Measurements from ENCODE around the gene DAPK2.
"Not testable (repeated sequence)": the region's sequence is repeated elsewhere in the genome, so short reads cannot be mapped to it uniquely, and the experiment has no call there.

The DAPK2 gene

DNA sequence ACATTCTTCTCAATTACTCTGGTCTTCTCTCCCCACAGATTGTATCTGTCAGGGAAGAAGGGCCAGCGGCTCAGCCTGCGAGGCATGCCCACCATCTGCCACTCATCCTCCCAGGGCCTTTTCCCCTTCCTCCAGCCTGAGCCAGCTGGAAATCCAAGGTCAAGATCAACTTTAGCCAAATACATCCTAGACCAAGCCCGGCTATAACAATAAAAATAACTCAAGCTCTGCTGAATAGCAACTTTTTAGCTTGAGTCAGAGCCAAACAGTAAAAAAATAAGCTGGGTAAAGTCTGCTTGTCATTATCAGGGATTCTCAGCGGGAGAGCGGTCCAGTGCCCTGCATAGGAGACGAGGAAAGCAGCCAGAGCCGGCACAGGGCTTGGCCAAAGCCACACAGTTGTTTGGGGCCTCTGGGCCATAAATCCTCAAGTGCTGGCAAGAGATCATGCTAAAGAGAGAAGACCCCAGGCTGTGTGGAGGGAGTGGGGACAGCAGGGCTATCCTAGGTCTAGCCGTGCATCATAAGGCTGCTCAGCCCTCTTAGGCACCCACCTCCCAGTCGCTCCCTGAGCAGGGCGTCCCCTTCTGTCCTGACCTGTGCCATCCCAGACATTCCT lies 136.4 kb downstream of the DAPK2 start:
- no peak for DNase-seq

DNA sequence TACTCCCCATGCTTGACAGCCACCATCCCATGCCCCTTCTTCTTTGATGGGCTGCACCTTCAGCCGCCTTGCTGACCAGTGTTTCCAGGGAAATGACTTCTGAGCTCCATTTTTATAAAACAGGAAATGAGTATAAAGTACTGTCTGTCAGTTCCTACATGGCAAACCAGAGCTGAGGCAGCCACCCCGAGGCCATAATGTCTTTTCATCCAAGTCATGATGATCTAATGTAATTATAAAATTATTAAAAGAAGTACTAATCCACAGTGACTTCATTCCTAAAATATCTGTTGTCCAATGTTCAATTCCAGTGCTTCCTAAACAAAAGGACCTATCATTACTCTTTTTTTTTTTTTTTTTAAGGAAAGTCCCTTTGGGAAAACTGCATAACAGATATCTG lies 137.3 kb downstream of the DAPK2 start:
- no peak for DNase-seq

DNA sequence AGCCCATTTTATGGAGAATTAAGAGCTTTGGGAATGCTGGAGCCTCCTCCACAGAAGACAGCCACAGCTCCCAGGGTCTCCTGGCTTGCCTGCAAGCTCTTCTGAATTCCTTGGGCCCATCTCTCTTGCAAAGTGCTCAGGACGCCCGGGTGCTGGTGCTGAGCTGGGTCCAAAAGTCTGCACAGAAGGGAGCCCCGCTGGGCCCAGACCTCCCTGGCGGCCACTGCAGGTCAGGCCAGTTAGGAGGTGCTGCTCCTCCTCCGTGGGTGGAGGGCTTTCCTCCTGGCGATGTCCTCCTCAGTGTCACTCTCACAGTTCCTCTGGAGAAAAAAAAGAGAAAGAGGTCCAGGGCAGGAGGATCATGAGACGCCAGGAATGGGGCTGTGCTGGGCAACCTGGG lies 138.0 kb downstream of the DAPK2 start:
- DNase-seq, result no peak

DNA sequence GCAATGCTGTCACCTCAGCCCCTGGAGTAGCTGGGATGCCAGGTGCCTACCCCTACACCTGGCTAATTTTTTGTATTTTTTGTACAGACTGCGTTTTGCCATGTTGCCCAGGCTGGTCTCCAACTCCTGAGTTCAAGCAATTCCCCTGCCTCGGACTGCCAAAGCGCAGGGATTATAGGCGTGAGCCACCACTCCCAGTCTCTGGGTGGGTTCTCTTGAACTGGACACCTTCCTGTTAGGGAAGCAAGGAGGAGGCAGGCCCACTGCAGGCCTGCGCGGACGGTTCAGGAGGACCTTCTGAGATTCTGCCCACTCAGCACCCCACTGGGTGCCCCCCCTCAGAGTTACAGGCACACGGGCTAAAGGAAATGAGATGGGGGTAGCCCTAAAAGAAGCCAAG lies 138.8 kb downstream of the DAPK2 start:
- DNase-seq, result no peak

DNA sequence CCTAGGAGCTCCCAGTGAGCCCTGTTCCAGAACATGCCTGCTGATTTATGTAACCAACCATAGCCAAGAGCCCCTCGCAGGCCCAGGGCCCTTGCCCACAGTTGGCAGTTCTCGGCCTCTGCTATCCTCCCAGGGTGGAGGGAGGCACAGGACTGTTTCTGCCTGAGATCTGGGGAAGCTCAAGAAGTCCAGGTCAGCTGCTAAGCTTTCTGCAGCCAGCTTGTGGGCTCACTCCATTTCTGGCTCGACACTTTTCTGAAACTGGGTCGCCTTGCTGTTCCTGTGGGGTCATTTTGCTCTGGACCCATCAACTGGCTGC lies 140.1 kb downstream of the DAPK2 start:
- no peak for DNase-seq

DNA sequence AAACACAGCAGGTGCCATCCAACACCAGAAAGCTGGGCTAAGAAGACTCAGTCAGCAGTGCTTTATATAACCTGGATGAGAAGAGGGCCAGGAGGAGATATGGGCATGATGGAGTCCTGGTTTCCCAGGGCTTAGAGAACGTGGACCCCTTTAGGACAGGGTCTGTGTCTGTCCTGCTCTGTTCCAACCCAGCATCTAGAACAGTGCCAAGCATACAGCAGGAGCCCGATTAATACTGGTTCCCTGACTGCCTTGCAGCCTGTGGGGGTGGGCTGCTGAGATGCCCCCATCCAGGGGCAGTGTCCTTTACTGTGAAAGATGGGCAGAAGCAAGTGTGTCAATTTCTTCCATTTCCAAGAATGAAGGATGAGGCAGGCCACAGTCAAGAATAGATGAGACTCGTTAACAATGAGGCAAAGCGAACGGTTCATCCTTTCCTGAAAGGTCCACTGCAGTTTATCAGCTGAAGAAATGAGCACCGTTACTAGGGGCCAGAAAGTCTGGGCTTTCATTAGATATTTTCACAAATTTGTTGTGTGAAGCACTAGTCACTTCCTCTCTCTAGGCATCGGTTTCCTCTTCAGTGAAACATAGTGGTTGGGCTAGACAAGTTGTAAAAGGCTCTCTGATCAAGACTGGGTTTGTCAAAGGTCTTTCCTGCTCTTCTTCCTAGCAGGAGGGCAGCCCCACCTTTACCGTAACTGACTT lies 140.6 kb downstream of the DAPK2 start:
- DNase-seq, result no peak

DNA sequence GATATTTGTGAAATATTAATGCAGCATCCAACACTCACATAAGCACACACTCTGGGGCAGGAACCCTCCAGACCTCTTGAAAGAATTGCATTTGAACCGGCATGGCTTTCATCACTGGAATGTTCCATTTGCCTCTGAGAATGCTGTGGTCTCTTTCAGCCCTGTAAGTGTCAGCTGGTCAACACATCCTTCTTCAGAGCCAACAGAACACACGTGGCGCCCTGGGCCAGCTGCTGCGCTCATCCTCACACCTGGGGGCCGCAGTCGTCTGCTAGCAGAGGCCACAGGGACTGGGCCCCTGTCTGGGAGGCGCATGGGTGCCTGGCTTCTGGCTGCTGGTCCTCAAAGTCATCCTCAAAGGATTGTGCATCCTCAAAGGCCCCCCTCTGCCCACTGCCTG lies 141.2 kb downstream of the DAPK2 start:
- DNase-seq, result no peak

DNA sequence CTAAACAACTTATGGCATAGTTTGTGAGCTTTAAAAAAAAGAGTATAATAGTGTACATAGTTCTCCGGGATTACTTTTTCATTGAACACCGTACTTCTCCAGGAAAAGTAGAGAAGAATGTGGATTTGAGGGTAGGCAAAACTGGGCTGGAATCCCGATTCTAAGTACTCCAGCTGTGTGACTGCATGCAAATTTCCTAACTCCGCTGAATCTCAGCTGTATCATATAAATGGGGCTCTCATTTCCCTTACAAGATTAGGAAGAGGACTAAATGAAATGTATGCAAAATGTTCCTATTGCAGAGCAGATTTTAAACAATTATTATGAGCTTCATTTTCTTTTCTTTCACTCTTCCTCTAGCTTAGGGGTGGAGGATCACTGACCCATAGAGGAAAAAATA lies 142.2 kb downstream of the DAPK2 start:
- no peak for DNase-seq

DNA sequence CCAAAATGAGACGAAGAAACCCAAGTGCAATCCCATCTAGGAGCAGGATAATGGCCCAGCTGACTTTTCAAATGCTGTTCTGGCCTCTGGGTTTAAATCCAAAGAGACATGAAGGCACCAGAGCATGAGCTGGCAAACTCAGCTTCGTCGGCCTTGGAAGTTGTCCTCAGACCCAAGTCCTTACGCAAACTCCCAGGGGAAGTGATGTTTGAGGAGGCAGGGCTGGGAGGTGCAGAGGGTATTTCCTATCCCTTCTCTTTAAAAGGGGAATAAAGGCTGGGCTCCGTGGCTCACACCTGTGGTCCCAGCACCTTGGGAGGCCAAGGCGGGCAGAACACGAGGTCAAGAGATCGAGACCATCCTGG lies 143.6 kb downstream of the DAPK2 start:
- DNase-seq, result no peak

DNA sequence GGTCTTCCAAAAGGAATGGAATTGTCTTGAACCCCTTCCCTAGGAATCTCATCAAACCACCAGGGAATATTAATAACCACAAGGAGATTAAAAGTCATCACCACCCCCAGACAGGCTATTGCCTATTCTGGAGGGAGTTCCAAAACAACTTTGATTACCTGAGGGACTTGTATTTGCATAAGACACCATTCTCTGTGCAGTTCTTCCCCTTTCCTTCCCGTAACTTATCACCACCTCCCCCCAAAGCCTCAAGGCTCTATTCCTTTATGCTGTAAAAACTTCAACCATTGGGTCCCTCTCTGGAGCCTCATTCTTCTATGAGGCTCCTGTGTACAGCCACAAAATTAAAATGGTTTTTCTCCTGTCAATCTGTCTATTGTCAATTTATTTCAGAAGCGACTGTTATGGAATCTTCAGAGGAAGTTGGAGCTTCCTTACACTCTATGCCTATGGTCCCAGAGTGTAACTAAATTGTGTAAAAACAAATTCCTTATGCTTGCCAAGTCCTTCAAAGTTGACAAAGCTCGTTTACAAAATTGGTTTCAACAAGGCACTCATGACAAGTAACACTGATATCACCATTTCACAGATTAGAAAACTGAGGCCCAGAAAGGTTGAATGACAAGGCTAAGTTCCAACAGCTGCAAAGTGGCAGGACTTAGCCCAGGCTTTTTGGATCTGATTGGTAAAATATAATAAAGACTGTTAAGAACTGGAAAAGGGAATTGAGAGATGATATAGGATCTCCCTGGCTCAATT lies 144.2 kb downstream of the DAPK2 start:
- no peak for DNase-seq

DNA sequence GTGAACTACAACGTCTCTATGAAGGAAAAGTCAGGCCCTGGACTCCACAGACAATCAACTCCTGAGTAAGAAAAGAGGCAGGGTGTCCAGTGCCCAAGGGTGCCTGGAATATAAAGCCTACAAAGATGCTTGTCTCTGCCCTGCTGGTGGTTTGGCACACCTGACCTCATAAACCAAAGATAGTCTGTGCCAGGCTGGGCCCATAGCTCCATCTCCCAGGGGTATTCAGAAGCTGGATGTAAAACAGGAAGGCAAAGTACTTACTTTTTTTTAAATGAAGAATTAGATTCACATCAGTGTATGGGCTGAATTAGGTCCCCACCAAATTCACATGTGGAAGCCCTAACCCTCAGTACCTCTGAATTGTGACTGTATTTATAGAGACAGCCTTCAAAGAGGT lies 146.0 kb downstream of the DAPK2 start:
- DNase-seq, result no peak

DNA sequence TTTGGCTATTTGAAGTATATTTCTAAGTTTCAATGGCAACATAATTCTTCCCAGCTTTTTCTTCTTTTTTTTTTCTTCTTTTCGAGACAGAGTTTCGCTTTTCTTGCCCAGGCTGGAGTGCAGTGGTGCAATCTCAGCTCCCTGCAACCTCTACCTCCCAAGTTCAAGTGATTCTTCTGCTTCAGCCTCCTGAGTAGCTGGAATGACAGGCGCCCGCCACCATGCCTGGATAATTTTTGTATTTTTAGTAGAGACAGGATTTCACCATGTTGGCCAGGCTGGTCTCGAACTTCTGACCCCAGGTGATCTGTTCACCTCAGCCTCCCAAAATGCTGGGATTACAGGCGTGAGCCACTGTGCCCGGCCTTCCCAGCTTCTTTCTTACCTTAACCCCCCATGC lies 146.7 kb downstream of the DAPK2 start:
- DNase-seq, result not testable (repeated sequence)

DNA sequence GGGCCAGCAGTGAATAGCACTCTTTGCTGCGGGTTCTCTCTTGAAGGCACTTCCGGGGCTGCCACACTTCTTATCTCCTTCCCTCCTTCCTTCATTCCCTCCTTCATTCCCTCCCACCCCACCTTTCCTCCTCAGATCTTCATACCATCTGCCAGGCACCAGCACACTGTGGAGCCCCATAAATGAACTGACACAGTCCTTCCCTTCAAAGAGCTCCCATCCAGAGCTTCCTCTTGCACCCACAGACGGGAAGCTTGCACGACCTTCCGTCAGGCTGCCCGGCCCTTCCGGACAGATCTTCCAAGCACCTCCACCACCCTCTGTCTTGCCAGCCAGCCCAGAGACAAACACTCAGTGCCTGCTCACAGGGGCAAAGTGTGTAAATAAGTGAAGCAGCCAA lies 147.1 kb downstream of the DAPK2 start:
- no peak for DNase-seq

DNA sequence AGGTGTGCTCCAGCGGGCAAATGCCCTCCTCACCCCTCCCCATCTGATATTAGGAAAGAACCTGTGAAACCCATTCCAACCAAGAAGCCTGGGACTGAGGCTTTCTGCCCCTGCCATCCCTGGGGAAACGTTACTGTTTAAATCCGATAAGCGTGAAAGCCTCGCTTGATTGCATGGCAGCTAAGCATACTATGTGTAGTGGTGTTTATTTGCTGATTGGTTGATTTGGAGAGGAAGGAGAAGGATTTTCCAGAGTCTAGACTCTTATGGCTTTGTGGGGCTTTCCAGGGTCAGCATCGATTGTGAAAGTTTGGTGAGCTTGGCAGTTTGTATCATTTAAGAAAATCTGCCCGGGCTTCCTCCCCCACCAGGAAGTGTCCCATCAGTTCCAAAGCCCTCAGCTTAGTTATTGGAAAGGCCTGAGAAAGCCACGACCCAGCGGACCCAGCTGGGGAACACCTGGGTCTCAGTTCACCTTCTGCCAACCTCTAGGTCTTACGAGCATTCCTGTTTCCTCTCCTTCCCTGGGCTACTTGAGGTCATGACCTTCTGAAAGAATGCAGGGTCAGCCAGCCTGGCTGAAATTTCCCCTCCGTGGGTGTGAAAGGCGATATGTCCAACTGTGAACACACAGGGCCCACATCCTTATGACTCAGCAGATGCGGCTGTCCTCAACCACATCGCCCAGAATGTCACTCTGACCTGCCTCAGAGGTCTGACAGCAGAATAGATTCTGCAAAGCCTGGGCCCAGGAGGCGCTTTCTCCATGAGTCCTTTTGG lies 149.8 kb downstream of the DAPK2 start:
- no peak for DNase-seq

DNA sequence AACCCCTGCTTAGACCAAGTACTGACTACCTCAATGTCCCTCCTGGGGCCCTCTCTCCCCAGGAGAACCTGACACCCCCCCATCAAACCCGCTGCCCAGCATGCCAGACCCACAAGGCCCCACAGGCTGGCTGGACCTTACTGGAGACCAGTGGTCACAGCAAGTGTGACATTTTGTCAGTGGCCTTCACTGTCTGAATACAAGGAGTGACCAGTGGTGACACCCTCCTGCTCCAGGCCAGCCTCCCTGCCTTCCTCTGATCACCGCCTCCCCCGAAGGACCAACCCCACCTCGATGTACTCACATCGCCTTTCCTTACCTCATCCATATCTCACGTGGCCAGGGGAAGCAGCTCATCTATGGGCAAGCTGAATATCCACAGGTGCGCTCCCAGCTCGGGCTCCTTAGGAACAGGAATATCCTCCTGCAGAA lies 150.5 kb downstream of the DAPK2 start:
- no peak for DNase-seq

DNA sequence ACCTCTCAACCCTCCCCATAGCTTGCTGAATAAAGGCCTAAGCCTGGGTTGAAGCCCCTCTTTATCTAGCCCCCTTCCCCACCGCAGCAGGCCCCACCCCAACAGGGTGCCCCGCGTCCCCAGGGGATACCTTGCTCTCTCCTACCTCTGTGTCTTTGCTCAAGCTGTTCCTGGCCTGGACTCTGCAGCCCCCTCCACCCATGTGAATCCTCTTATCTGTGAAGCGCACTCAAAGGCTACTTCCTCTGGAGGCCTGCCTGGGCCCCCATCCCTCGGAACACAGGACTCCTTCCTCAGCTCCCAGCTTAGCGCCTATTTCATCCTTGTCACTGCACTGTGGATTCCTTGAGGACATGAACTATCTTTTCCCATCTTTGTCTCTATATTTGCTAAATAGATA lies 151.1 kb downstream of the DAPK2 start:
- DNase-seq, result no peak

DNA sequence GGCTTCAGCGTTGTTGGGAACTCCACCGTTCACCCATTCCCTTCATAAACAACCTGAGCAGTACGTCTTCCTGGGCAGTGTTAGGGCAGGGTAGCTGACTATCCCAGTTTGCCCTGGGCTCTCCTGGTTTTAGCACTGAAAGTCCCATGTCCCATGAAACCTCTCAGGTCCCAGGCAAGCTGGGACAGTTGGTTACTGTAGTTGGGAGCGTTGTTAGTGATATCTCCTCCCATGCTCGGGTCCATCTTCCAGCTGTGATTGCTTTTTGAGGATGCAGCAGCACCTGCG lies 151.7 kb downstream of the DAPK2 start:
- no peak for DNase-seq

DNA sequence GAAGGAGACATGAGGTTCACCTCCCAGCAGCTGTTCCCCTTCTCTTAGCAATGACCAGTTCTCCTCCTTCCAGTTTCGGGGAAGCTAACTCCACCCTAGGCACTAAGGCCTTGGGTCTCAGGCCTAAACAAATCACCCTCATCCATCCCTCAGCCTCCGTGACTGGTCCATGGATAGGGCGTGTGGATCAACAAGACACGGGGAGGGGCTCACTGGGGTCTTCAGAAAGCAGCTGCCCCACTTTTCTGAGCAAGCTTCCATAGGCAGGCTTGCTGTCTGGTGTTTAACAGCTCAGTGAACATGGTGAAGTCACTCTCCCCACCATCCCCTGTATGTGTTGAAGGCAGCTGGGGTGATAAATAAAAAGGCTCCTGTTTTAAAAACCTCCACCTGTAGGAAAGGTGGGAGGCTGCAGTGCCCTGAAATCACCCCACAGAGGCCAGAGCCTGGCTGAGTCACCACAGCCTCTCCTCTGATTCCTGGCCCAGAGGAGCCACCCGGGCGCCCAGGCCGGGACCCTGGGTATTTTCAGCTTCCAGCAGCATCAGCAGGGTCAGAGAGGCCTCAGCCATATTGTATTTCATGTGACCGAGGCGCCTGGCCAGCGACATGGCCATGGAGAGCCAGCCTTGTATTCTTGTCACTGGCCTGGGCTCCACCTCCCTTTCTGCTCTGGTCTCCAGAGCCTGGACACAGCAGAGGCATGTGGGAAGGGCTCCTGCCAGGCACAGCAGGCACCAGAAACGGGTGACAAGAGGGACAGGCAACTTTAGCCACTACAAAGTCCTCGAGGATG lies 152.2 kb downstream of the DAPK2 start:
- DNase-seq, result no peak

DNA sequence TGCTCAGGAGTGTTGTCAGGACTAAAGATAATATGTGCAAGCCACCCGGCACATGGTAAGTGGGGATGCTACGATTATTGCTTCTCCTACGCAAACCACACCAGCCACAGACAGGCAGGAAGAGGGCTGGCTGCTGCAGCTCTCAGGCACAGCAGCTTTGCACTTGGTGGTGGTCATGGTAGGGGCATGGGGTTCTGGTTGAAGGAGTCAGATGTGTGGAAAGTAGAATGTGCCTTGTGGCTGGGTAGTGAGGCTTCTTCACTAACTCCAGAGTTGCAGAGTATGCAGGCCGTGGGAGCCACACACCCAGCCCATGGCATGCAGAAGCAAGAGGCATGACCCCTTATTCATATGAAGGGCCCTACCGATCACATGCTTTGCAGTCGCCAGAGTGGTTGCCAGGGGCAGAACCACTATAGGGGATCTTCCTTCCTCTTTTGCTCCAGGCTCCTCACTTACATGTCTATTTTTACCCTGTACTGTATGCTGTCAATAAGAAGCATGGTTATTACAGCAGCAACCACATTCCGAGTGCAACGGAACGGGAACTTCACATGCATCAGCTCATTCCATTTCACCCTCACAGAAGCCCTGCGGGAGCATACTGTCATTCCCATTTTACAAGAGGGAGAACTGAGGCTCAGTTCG lies 153.4 kb downstream of the DAPK2 start:
- peak; percentile 67 for DNase-seq

DNA sequence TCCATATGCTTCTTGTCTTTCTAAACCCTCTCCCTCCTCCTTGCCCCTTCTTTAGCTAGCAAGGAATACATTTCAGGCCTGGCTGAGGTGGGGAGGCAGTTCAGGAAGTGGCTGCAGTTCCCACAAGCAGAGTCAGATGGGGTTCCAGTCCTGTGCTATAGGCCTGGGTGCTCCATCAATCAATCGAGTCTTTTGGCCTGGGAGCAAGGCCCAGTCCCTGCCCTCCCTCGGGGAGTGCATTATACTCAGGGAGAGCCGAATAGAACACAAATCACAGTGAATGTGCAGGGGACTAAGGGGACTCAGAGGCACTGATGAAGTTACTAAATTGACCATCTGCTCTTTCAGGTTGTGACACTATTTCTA lies 154.5 kb downstream of the DAPK2 start:
- no peak for DNase-seq

DNA sequence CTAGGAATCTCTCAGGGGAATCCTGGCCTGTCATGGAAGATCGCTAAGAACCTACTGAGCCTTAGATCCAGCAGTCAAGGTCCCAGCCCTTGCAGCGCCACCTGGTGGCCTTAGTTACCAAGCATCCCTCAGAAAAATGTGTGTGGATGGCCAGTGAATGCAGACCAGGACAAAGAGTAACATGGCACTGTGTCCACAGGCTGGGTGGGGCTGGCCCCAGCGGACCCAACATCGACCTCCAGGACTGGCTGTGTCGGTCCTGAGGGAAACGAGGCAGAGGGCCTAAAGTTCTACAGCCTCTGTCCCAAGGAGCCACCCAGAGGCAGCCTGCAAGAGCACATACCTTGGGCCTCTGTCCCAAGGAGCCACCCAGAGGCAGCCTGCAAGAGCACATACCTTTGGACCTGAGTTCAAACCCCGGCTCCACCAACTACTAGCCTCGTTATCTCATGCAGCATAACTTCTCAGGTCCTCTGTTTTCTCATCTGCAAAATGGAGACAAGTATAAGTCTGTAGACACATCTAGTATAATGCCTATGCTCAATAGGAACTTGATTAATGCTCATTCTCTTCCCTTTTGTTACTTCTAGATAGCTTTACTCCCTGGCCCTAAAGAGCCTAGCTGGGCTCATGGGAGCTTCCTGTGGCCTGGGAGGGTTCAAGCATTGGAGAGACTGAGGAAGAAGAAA lies 155.1 kb downstream of the DAPK2 start:
- DNase-seq, result peak; percentile 58

DNA sequence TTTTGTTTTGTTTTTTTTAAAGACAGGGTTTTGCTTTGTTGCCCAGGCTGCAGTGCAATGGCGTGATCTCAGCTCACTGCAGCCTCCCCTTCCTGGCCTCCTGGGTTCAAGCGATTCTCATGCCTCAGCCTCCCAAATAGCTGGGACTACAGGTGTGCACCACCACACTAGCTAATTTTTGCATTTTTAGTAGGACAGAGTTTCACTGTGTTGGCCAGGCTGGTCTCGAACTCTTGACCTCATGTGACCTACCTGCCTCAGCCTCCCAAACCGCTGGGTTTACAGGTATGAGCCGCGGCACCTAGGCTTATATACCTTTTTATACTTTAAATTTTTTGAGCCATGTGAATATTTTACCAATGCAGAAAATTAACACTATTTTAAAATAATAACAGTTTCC lies 155.7 kb downstream of the DAPK2 start:
- DNase-seq, result no peak

Measured in activated effector memory CD4-positive, alpha-beta T cell treated with Interleukin-2 at 50 U/mL for 16 hours (primary cell).